Activated T-helper 17 cell treated with anti-CD3 and anti-CD28 coated beads, Interleukin-2, amount 50 U/mL, for 72 hours (primary cell): ENCODE data around the gene MYOD1. TPM values are rescaled to one million over a fixed set of nuclear protein-coding genes. Genes with fewer than 3 reads are reported as not detected.

Experiments
- ATAC-seq: fragments of 150-1000 bp; cut with Tn5 transposase; replicated peaks from 2 replicates; pipeline ENCODE4 v1.10.0; 2021; ENCODE audit warnings: mild to moderate bottlenecking, moderate library complexity
- H3K27ac Mint-ChIP-seq: one replicate; pipeline ENCODE4 v1.8.0; 2022; ENCODE audit warnings: mixed read lengths
- H3K27me3 Mint-ChIP-seq: one replicate; pipeline ENCODE4 v1.8.0; 2022; ENCODE audit warnings: mixed read lengths
- H3K36me3 Mint-ChIP-seq: one replicate; pipeline ENCODE4 v1.8.0; 2022; ENCODE audit warnings: low read depth, mild to moderate bottlenecking, mixed read lengths
- H3K4me1 Mint-ChIP-seq: one replicate; pipeline ENCODE4 v1.8.0; 2022; ENCODE audit warnings: mixed read lengths
- H3K4me3 Mint-ChIP-seq: one replicate; pipeline ENCODE4 v1.8.0; 2022; ENCODE audit warnings: mild to moderate bottlenecking, mixed read lengths
- H3K9me3 Mint-ChIP-seq: one replicate; pipeline ENCODE4 v1.8.0; 2022; ENCODE audit warnings: mixed read lengths
- total RNA-seq, 2 donors: library from RNA; stranded (reverse); gene quantifications; one replicate each; pipeline ENCODE4 v1.2.3, GENCODE V29; 2022

Gene MYOD1
- total RNA-seq: not detected

DNA sequence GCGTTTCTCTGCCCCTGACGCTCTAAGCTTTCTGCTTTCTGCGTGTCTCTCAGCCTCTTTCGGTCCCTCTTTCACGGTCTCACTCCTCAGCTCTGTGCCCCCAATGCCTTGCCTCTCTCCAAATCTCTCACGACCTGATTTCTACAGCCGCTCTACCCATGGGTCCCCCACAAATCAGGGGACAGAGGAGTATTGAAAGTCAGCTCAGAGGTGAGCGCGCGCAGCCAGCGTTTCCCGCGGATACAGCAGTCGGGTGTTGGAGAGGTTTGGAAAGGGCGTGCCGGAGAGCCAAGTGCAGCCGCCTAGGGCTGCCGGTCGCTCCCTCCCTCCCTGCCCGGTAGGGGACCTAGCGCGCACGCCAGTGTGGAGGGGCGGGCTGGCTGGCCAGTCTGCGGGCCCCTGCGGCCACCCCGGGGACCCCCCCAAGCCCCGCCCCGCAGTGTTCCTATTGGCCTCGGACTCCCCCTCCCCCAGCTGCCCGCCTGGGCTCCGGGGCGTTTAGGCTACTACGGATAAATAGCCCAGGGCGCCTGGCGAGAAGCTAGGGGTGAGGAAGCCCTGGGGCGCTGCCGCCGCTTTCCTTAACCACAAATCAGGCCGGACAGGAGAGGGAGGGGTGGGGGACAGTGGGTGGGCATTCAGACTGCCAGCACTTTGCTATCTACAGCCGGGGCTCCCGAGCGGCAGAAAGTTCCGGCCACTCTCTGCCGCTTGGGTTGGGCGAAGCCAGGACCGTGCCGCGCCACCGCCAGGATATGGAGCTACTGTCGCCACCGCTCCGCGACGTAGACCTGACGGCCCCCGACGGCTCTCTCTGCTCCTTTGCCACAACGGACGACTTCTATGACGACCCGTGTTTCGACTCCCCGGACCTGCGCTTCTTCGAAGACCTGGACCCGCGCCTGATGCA is at the start of gene MYOD1:
TSS of gene MYOD1 (plus strand) at position 544 of the 910 bp plus-strand sequence. CDS start at position 756, 212 bp downstream.
- H3K27ac Mint-ChIP-seq: no peak within 1 kb of the TSS
- H3K4me3 Mint-ChIP-seq: no peak within 1 kb of the TSS
- ATAC-seq: no peak
- H3K9me3 Mint-ChIP-seq: no peaks in the 10 kb centered on the region
- no peaks in the 10 kb centered on the region for H3K36me3 Mint-ChIP-seq
- no peaks in the 10 kb centered on the region for H3K4me1 Mint-ChIP-seq
- H3K27me3 Mint-ChIP-seq: peaks cover 27% of the 10 kb centered on the region

DNA sequence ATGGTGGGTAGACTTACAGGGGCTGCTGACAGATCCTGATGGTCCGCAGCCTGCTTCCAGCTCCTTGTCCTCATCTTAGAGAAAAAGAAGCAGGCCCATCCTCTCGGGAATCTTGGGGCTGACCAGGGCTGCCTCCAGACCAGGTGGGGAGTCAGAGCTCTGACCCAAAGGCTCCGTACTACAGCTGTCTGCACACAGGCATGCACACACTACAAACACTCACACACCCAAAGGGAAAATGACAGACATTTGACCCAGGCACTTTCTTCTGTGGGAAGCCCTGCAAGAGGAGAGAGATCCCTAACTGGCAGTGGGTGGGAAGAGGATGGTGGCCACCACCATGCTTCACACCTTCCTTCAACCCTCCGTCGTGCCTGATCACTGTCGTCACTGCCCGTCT is 46.9 kb upstream of the MYOD1 start:
- no peak overlapping the region for H3K4me3 Mint-ChIP-seq
- no peak for ATAC-seq
- H3K27me3 Mint-ChIP-seq: peaks cover 35% of the 10 kb centered on the region
- no peaks in the 10 kb centered on the region for H3K36me3 Mint-ChIP-seq
- peaks cover 10% of the 10 kb centered on the region for H3K9me3 Mint-ChIP-seq
- no peak overlapping the region for H3K27ac Mint-ChIP-seq
- no peaks in the 10 kb centered on the region for H3K4me1 Mint-ChIP-seq

DNA sequence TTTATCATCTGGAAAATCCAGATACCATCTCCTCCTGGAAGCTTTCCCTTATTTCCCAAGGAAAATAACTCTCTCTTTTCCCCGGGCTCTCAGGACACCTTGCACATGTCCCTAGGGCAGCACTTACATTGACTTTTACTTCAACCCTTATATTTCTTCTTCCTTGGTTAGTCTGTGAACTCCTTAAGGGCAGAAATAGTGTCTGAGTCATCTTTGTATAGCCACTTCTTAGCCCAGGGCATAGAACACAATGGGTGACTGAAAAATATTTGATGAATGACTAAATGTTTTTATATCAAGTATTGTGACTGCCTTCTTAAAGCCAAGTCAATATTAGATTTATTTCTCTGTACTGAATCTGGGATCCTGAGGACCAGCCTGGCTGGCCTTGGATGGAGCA is 45.4 kb upstream of the MYOD1 start:
- Mint-ChIP-seq H3K4me3 (no peak overlapping the region), H3K27me3 (peaks cover 32% of the 10 kb centered on the region), H3K27ac (no peak overlapping the region), H3K4me1 (no peaks in the 10 kb centered on the region), H3K36me3 (no peaks in the 10 kb centered on the region), H3K9me3 (peaks cover 10% of the 10 kb centered on the region)
- no peak for ATAC-seq

DNA sequence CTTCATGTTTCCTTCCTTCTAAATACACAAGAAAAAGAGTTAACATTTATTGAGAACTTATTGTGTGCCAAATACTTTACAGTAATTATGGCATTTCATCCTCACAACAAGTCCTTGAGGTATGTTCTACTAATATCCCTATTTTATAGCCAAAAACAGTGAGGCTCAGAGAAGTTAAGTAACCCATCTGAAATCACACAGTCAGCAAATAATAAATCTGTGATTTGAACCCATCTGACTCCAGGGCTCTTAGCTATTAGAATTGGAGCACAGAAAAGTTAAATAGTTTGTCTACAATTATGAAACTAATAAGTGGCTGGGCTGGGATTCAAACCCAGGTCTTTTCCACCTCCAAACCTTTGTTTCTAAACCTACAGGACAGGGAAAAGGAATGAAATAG is 36.5 kb upstream of the MYOD1 start:
- ATAC-seq: no peak
- H3K36me3 Mint-ChIP-seq: no peaks in the 10 kb centered on the region
- H3K4me3 Mint-ChIP-seq: no peak overlapping the region

DNA sequence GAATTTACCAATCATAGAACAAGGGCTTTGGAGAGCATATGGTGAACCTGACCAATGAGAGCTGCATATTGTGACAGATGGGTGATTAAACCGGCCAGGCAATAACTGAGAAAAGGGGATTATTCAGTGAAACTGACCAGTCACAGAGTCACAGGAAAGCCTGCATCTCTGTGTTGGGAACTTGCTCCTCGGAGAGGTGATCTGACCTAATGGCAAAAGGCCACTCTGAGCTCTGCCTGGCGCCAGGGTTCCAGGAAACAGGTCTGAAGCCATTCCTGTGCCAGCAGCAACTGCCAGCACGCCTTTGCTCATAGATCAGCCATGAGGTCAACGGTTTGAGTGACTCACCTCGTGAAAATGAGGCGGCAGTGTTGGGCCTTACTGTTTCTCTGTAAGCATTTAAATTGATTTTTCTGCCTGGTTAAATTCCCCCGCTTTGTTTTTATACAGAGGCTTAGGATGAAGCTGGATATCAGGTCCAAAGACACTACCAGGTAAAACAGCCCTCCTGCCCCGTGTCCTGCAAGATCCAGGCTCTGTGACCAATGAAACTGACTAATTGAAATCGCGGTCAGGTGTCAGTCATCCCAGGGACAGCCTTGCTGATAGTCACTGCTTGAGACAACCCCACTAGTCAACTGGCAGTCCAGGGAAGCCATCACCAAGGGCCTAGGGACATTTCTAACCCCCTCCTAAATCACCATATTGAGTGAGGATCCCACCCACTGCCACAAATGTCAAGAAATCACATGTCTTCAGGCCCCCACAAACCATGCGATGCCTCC is 35.8 kb upstream of the MYOD1 start:
- Mint-ChIP-seq H3K9me3 (no peaks in the 10 kb centered on the region), H3K4me1 (no peaks in the 10 kb centered on the region), H3K27me3 (peaks cover 25% of the 10 kb centered on the region), H3K36me3 (no peaks in the 10 kb centered on the region), H3K4me3 (no peak overlapping the region), H3K27ac (no peak overlapping the region)
- no peak for ATAC-seq

More for the DNA sequence above, 36.5 kb upstream of the MYOD1 start:
- H3K27me3 Mint-ChIP-seq: peaks cover 25% of the 10 kb centered on the region
- H3K27ac Mint-ChIP-seq: no peak overlapping the region
- H3K4me1 Mint-ChIP-seq: no peaks in the 10 kb centered on the region
- H3K9me3 Mint-ChIP-seq: no peaks in the 10 kb centered on the region

DNA sequence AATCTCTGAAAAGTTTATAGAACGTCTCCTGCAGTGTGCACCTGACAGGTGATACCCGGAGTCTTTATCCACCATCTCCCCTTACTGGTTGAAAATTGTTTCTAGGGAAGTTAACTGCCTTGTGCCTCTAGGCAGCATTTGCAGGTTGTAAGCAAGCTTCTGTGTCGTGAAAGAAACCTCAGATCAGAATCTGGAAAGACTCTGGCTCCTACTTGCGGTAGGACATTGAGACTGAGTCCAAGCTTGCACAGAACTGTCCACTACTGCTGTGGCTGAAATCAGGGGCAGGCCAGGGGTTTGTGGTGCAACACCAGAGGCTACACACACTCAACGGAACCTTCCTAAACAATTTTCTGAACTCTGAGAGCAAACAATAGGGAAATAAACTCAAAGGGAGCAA is 34.8 kb upstream of the MYOD1 start:
- Mint-ChIP-seq H3K27me3 (peaks cover 25% of the 10 kb centered on the region), H3K36me3 (no peaks in the 10 kb centered on the region), H3K9me3 (no peaks in the 10 kb centered on the region), H3K4me1 (no peaks in the 10 kb centered on the region), H3K4me3 (no peak overlapping the region), H3K27ac (no peak overlapping the region)
- no peak for ATAC-seq

DNA sequence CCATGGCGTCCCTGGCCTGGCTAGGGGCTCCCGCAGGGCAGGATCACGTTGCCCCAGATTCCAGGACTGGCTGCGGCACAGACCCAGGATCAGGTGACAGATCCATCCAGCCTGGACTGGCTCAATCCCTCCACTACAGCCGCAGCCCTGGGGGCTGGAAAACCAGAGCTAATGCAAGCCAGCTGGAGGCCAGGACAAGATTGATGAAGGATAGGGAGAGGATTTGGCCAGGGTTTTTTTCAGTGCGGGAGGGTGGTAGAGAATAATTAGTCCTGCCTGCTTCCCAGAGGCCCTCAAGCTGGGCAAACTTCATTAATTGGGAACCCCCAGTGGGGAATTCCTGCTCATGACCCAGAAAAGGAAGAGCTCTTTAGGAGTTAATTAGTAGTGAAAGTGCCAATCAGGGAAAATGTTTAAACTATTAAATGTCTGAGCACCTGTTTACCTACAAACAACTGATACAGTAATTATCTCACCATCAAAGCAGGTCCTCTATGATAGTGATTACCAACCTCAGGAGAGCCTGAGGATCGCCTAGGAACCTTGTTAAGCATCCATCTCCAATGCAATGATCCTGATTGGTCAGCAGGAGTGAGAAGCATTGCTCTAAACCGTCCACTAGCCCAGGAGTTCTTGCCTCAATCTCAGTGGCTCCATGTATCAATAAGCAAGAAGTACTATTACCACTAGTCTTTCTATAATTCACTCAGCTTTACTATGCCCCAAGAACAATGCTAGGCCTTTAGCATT is 33.0 kb upstream of the MYOD1 start:
- H3K9me3 Mint-ChIP-seq: no peaks in the 10 kb centered on the region
- H3K4me1 Mint-ChIP-seq: no peaks in the 10 kb centered on the region
- no peak overlapping the region for H3K4me3 Mint-ChIP-seq
- H3K27ac Mint-ChIP-seq: no peak overlapping the region
- peaks cover 21% of the 10 kb centered on the region for H3K27me3 Mint-ChIP-seq
- ATAC-seq: no peak
- H3K36me3 Mint-ChIP-seq: no peaks in the 10 kb centered on the region

DNA sequence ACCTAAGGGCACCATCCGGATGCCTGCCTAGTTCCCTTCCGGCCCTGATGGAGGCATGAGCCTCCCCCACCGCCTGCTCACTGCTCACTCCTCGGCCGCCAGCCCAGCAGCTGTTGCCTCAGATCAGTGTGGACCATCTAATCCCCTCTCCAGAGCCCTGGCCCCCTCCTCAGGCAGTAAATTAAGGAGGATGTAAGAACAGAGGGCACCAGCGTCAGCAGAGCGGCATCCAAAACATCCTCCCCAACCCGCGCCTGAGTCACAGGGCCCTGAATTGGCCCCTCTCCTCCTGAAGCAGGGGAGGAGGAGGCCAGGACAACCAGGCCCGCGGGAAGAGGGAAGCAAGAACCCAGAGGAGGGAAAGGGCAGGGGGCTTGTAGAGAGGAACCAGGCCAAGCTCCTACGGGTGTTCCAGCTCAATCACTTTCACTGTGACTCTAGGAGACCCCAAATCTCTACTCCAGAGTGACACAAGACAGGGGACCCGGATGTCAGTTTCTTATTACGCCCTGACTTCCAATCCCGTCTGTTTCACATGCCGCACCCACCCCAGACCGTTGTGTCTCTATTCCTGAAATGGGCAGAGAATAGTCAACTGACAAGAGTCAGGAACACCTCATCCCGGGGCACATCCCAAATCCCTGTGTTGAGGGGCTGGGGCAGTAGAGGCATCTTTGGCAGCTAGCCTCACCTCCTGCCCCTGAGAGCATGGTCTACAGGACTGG is 31.3 kb upstream of the MYOD1 start:
- Mint-ChIP-seq H3K4me1 (no peaks in the 10 kb centered on the region), H3K27ac (no peak overlapping the region), H3K36me3 (no peaks in the 10 kb centered on the region), H3K27me3 (peaks cover 20% of the 10 kb centered on the region), H3K4me3 (no peak overlapping the region), H3K9me3 (no peaks in the 10 kb centered on the region)
- ATAC-seq: no peak

DNA sequence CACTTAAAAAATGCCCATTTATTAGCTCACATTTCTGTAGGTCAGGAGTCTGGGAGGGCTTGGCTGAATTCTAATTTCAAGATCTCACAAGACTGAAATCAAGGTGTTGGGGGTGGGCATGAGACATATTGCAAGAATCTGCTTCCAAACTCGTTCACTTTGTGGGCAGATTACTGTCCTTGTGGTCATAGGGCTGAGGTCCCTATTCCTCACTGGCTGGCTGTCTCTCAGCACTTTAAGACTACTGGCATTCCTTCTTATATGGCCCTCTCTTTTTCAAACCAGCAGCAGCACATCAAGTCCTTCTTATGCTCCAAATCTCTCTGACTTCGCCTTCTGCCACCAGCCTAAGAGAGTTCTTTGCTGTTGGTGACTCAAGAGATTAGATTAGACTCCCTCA is 27.8 kb upstream of the MYOD1 start:
- Mint-ChIP-seq H3K4me3 (no peak overlapping the region), H3K27ac (no peak overlapping the region), H3K27me3 (peaks cover 43% of the 10 kb centered on the region), H3K9me3 (no peaks in the 10 kb centered on the region), H3K4me1 (no peaks in the 10 kb centered on the region), H3K36me3 (no peaks in the 10 kb centered on the region)
- ATAC-seq: no peak

DNA sequence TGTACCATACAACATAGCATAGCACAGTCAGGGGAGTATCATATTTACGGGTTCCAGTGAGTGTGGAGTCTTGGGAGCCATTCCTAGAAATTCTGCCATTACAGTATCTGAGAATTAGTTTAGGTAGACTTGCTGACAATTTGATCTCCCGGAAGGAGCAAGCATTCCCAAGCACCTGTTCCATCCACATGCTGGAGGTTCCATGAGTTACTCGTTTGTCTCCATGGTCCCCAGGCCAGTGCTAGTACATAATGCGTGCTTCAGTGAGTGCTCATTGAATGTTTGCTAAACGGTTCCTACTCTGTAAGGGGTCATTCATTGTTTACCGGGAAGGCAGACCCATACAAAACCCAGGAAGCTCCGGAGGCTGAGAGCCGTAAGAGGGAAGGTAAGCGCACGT is 27.4 kb upstream of the MYOD1 start:
- Mint-ChIP-seq H3K4me3 (no peak overlapping the region), H3K9me3 (no peaks in the 10 kb centered on the region), H3K4me1 (no peaks in the 10 kb centered on the region), H3K27ac (no peak overlapping the region), H3K36me3 (no peaks in the 10 kb centered on the region), H3K27me3 (peaks cover 44% of the 10 kb centered on the region)
- no peak for ATAC-seq

DNA sequence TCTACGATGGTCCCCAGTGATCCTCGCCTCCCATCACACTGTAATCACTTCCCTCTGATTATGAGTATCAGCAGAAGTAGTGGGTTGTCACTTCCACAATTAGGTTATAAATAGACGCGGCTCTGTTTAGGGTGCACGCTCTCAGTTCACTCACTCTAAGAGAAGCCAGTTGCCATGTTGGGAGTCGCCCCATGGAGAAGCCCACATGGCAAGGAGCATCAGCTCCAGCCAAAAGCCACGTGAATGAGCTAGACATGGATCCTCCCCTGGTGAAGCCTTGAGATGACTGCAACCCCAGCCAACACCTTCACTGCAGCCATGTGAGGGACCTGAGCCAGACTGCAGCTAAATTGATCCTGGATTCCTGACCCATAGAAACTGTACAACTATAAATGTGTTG is 26.4 kb upstream of the MYOD1 start:
- Mint-ChIP-seq H3K27ac (no peak overlapping the region), H3K36me3 (no peaks in the 10 kb centered on the region), H3K9me3 (no peaks in the 10 kb centered on the region), H3K27me3 (peaks cover 46% of the 10 kb centered on the region), H3K4me1 (no peaks in the 10 kb centered on the region), H3K4me3 (no peak overlapping the region)
- ATAC-seq: no peak

DNA sequence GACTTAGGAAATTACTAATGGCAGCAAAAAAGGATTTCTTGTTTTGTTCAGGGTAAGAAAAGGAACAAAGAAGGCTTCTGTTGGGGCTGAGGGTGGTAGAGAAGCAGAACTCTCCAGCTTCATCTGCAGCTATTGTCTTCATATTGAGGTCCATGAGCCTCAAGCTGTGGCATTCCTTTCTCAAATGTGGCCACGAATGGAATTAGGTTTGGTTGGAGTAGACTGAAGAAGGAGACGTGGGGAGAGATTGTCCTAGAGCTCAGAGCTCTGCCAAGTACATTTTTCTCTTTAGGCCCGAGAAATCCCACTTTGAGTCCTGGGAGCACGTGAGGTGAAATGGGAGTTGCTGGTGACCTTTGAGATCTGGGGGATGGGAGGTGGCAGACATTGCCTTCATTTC is 25.8 kb upstream of the MYOD1 start:
- Mint-ChIP-seq H3K4me1 (no peaks in the 10 kb centered on the region), H3K27me3 (peaks cover 51% of the 10 kb centered on the region), H3K27ac (no peak overlapping the region), H3K36me3 (no peaks in the 10 kb centered on the region), H3K9me3 (no peaks in the 10 kb centered on the region), H3K4me3 (no peak overlapping the region)
- ATAC-seq: no peak

DNA sequence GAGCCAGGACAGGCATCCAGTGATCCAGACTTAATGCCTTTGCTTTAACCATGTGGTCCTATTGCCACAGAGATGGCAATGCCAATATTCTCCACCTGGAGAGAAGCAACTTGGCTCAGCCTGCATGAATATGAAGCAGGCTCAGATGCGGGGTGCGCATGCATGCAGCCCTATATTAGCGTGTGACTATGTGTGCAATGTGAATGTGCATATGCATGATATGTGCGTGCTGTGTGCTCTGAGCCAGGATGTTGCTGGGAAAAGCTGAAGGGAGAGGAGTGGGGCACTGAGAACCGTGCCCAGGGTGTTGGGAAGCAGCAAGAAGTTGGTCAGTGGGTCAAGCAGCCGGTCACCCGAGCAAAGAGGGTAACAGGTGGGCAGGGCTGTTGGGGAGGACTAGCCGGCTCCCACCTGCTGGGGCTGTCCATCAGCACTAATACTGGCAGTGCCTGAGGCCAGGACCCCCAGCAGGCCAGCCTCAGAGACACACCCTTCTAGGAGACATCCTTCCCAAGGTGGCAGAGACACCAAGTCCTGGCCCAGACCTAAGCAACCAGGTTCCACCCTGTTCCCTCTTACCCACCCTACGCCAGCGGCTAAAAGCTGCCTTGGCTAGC is 24.8 kb upstream of the MYOD1 start:
- H3K36me3 Mint-ChIP-seq: no peaks in the 10 kb centered on the region
- no peak overlapping the region for H3K4me3 Mint-ChIP-seq
- no peak for ATAC-seq
- H3K27me3 Mint-ChIP-seq: peaks cover 52% of the 10 kb centered on the region
- no peaks in the 10 kb centered on the region for H3K4me1 Mint-ChIP-seq
- no peaks in the 10 kb centered on the region for H3K9me3 Mint-ChIP-seq
- no peak overlapping the region for H3K27ac Mint-ChIP-seq
